Measurements from ENCODE around the gene KDELR1.

DNA sequence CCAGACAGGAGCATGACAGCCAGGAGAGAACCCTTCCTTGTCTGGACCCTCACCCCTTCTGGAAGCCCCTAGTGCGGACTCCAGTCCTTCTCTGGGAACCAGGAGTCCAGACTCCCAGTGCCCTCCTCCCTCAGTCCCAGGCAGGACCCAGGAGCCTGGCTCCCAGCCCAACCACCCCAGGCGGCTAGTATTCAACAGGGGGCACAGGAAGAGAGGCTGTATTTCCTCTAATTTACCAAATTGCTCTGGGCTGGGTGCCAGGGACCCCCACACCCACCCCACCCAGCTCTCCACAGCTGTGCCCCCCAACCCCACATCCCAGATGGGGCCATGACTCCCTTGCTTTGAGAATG is 5.4 kb upstream of the KDELR1 start:
- no peak for TF ChIP-seq POLR2A (IDR thresholded peaks at IDR 0.05)
- TF ChIP-seq, protein P1, sequence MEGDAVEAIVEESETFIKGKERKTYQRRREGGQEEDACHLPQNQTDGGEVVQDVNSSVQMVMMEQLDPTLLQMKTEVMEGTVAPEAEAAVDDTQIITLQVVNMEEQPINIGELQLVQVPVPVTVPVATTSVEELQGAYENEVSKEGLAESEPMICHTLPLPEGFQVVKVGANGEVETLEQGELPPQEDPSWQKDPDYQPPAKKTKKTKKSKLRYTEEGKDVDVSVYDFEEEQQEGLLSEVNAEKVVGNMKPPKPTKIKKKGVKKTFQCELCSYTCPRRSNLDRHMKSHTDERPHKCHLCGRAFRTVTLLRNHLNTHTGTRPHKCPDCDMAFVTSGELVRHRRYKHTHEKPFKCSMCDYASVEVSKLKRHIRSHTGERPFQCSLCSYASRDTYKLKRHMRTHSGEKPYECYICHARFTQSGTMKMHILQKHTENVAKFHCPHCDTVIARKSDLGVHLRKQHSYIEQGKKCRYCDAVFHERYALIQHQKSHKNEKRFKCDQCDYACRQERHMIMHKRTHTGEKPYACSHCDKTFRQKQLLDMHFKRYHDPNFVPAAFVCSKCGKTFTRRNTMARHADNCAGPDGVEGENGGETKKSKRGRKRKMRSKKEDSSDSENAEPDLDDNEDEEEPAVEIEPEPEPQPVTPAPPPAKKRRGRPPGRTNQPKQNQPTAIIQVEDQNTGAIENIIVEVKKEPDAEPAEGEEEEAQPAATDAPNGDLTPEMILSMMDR (IDR thresholded peaks at IDR 0.05), result no peak

All from esophagus squamous epithelium (tissue), 4 donors.